ENCODE data around the gene ANKRD29.

ANKRD29 gene

DNA sequence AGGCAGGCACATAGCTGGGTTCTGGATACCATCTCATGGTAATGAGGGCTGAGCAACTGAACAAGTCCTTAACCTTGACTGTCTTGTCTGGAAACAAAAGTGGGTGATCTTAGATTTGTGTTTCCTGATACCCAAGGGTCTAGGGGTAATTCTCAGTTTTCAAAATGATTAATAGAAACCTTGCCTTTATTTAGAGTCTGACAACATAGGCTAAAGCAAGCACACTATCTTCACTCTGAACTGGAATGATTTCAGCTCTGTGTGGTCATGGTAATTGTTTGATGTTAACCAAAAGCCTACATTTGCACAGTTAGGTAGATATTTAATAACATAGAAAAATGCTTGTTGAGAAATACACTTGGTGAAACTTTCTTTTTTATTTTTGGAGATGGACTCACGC lies 19.8 kb upstream of the ANKRD29 start:
- TF ChIP-seq, protein P1, sequence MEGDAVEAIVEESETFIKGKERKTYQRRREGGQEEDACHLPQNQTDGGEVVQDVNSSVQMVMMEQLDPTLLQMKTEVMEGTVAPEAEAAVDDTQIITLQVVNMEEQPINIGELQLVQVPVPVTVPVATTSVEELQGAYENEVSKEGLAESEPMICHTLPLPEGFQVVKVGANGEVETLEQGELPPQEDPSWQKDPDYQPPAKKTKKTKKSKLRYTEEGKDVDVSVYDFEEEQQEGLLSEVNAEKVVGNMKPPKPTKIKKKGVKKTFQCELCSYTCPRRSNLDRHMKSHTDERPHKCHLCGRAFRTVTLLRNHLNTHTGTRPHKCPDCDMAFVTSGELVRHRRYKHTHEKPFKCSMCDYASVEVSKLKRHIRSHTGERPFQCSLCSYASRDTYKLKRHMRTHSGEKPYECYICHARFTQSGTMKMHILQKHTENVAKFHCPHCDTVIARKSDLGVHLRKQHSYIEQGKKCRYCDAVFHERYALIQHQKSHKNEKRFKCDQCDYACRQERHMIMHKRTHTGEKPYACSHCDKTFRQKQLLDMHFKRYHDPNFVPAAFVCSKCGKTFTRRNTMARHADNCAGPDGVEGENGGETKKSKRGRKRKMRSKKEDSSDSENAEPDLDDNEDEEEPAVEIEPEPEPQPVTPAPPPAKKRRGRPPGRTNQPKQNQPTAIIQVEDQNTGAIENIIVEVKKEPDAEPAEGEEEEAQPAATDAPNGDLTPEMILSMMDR (IDR thresholded peaks at IDR 0.05; ENCODE audit: poor library complexity, severe bottlenecking) = no peak
- H3K4me3 ChIP-seq (ENCODE audit: severe bottlenecking) = no peak overlapping the region
- no peak overlapping the region for H3K27ac ChIP-seq (ENCODE audit: poor library complexity, severe bottlenecking)
- H3K36me3 ChIP-seq (ENCODE audit: low read depth) = no peaks in the 10 kb centered on the region
- H3K27me3 ChIP-seq (ENCODE audit: insufficient read depth, poor library complexity, severe bottlenecking) = no peaks in the 10 kb centered on the region
- no peaks in the 10 kb centered on the region for H3K9me3 ChIP-seq (ENCODE audit: severe bottlenecking)
- DNase-seq (ENCODE audit: low spot score) (no peak), ATAC-seq (ENCODE audit: low read depth) (no peak)
- H3K4me1 ChIP-seq (ENCODE audit: insufficient read depth, poor library complexity, severe bottlenecking) = peaks cover 12% of the 10 kb centered on the region

DNA sequence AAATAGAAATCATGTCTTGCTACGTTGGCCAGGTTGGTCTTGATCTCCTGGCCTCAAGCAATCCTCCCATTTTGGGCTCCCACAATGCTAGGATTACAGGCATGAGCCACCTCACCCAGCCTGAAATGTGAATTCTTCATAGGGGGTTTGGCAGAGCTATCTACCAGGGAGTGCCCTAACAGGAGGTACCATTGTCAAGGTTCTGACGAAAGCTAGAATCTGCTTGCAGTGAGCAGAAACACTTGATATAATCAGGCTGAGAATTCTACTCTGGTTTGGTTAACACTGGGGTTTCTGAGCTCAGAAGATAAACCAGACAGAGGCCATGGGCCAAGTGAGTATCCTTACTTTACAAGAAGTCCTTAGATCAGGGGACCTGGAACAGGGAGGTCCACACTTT lies 19.3 kb upstream of the ANKRD29 start:
- Histone ChIP-seq H3K27me3 (ENCODE audit: insufficient read depth, poor library complexity, severe bottlenecking) (no peaks in the 10 kb centered on the region), H3K27ac (ENCODE audit: poor library complexity, severe bottlenecking) (no peak overlapping the region), H3K9me3 (ENCODE audit: severe bottlenecking) (no peaks in the 10 kb centered on the region), H3K4me1 (ENCODE audit: insufficient read depth, poor library complexity, severe bottlenecking) (peaks cover 12% of the 10 kb centered on the region), H3K36me3 (ENCODE audit: low read depth) (no peaks in the 10 kb centered on the region), H3K4me3 (ENCODE audit: severe bottlenecking) (no peak overlapping the region)
- ATAC-seq (ENCODE audit: low read depth) (no peak), DNase-seq (ENCODE audit: low spot score) (no peak)
- TF ChIP-seq, protein P1 (IDR thresholded peaks at IDR 0.05; ENCODE audit: poor library complexity, severe bottlenecking) = no peak

DNA sequence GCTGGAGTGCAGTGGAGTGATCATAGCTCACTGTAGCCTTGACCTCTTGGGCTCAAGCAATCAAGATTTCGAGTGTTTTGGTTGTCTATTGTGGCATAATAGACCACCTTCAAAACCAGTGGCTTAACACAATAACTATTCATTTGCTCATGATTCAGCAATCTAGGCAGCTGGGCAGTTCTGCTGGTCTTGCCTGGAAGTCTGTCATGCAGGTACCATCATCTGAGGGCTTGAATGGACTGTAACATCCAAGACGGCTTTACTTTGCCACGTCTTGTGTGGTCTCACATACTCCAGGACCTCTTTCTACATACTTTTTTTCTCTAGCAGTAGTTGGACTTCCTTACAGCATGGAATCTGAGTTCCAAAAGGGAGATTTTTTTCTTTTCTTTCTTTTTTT lies 13.2 kb upstream of the ANKRD29 start:
- no peak for ATAC-seq (ENCODE audit: low read depth)
- Histone ChIP-seq H3K9me3 (ENCODE audit: severe bottlenecking) (no peaks in the 10 kb centered on the region), H3K27ac (ENCODE audit: poor library complexity, severe bottlenecking) (no peak overlapping the region), H3K36me3 (ENCODE audit: low read depth) (no peaks in the 10 kb centered on the region), H3K4me3 (ENCODE audit: severe bottlenecking) (no peak overlapping the region), H3K27me3 (ENCODE audit: insufficient read depth, poor library complexity, severe bottlenecking) (no peaks in the 10 kb centered on the region), H3K4me1 (ENCODE audit: insufficient read depth, poor library complexity, severe bottlenecking) (peaks cover 16% of the 10 kb centered on the region)
- no peak for DNase-seq (ENCODE audit: low spot score)
- TF ChIP-seq, protein P1 (IDR thresholded peaks at IDR 0.05; ENCODE audit: poor library complexity, severe bottlenecking) = no peak

DNA sequence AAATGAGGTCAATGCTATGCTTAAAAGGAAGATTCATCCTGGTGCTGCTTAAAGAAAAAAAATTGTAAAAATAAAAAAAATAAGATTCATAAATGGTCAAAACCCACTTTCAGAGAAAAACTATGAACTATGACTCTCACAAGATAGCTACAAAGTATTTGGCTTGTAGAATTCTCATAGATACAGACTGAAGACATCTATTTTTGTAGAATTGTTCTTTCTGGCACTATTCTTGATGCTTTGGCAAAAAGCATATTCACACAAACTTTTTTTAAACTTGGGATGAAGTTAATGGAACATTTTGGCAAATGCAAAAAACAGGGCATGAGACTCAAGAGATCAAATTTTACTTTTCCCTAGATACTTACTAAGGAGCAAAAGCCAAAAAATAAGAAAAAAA lies 12.5 kb upstream of the ANKRD29 start:
- no peak for DNase-seq (ENCODE audit: low spot score)
- no peaks in the 10 kb centered on the region for H3K36me3 ChIP-seq (ENCODE audit: low read depth)
- no peak for ATAC-seq (ENCODE audit: low read depth)
- no peak overlapping the region for H3K27ac ChIP-seq (ENCODE audit: poor library complexity, severe bottlenecking)
- no peaks in the 10 kb centered on the region for H3K9me3 ChIP-seq (ENCODE audit: severe bottlenecking)
- TF ChIP-seq, protein P1 (IDR thresholded peaks at IDR 0.05; ENCODE audit: poor library complexity, severe bottlenecking) = no peak
- H3K27me3 ChIP-seq (ENCODE audit: insufficient read depth, poor library complexity, severe bottlenecking) = no peaks in the 10 kb centered on the region
- H3K4me3 ChIP-seq (ENCODE audit: severe bottlenecking) = no peak overlapping the region
- H3K4me1 ChIP-seq (ENCODE audit: insufficient read depth, poor library complexity, severe bottlenecking) = peaks cover 16% of the 10 kb centered on the region

DNA sequence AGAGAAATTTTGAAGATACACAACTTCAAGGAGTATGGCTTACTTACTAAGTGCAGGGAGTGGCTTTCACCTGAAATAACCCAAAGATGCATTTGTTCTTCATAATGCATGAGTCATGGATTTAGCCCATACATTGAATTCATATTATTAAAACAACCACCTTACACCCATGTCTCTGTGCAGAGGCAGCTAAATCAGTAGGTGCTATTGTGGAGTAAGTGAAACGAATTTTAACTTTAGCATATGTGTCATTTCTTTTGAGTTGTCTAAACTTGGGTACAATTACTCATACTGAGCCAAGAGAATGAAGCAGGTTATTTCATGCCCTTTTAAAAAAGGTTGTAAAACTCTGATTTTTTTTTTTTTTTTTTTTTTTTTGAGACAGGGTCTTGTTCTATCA lies 11.0 kb upstream of the ANKRD29 start:
- ATAC-seq (ENCODE audit: low read depth) (peak; percentile 91), DNase-seq (ENCODE audit: low spot score) (no peak)
- no peak overlapping the region for H3K4me3 ChIP-seq (ENCODE audit: severe bottlenecking)
- H3K27me3 ChIP-seq (ENCODE audit: insufficient read depth, poor library complexity, severe bottlenecking) = no peaks in the 10 kb centered on the region
- H3K36me3 ChIP-seq (ENCODE audit: low read depth) = no peaks in the 10 kb centered on the region
- TF ChIP-seq, protein P1 (IDR thresholded peaks at IDR 0.05; ENCODE audit: poor library complexity, severe bottlenecking) = no peak
- H3K27ac ChIP-seq (ENCODE audit: poor library complexity, severe bottlenecking) = peak overlapping the region; percentile 68
- H3K9me3 ChIP-seq (ENCODE audit: severe bottlenecking) = no peaks in the 10 kb centered on the region
- H3K4me1 ChIP-seq (ENCODE audit: insufficient read depth, poor library complexity, severe bottlenecking) = peaks cover 16% of the 10 kb centered on the region

All from RWPE2 (cell line).